ENCODE results near the gene AGRP. TPM values are rescaled to one million over a fixed set of nuclear protein-coding genes. Genes with fewer than 3 reads are reported as not detected.

The AGRP gene
- total RNA-seq, 2 experiments from 2014 or later: not detected

- ATAC-seq (ENCODE audit: poor library complexity): no peak
- Mint-ChIP-seq H3K27ac (no peak overlapping the region), H3K4me3 (no peak overlapping the region), H3K36me3 (ENCODE audit: low read depth) (peaks cover 16% of the 10 kb centered on the region), H3K27me3 (no peaks in the 10 kb centered on the region), H3K4me1 (ENCODE audit: low read depth) (peaks cover 60% of the 10 kb centered on the region), H3K9me3 (no peaks in the 10 kb centered on the region)
- Histone ChIP-seq H3K4me3 (ENCODE audit: low read length) (no peak overlapping the region), H3K9me3 (ENCODE audit: control insufficient read depth in 1 of 2, insufficient read depth in 1 of 2, low read length in 2 of 2) (no peaks in the 10 kb centered on the region), H3K36me3 (ENCODE audit: insufficient read depth, low read length) (peaks cover 7% of the 10 kb centered on the region), H3K4me1 (ENCODE audit: insufficient read depth, low read length) (peaks cover 33% of the 10 kb centered on the region), H3K27me3 (ENCODE audit: control insufficient read depth in 1 of 2, insufficient read depth in 2 of 2, low read length in 2 of 2) (no peaks in the 10 kb centered on the region), H3K27ac (ENCODE audit: low read depth in 1 of 2, low read length in 2 of 2) (no peak overlapping the region)
- intact Hi-C loops (cut with DNase I, micrococcal nuclease): loop anchor here in 1 of 2 experiments (10.0 kb wide), 1 partner anchor 190 kb away; no protein-coding TSS in a partner anchor
- no peak for DNase-seq
- ChIA-PET CTCF (interaction anchor here (1.0 kb wide), 1 partner anchor 9 kb away, joined by 3 read pairs; no protein-coding TSS in a partner anchor), POLR2A (no interaction called here)
- no peak for TF ChIP-seq CTCF (IDR thresholded peaks at IDR 0.05)
Measured at GRCh38 chr16:67474551-67475455, 8.5 kb downstream of the AGRP start.

GRCh38 chr16:67471758-67472384 lies 11.5 kb downstream of the AGRP start:
- H3K9me3 Mint-ChIP-seq: no peaks in the 10 kb centered on the region

More at GRCh38 chr16:67471758-67472384, 11.5 kb downstream of the AGRP start:
- ChIA-PET POLR2A (interaction anchor here (1.1 kb wide), 1 partner anchor 9 kb away, joined by 4 read pairs; the partner anchor contains the start of gene ATP6V0D1), CTCF (no interaction called here)
- H3K9me3 ChIP-seq (ENCODE audit: control insufficient read depth in 1 of 2, insufficient read depth in 1 of 2, low read length in 2 of 2): no peaks in the 10 kb centered on the region
- Mint-ChIP-seq H3K36me3 (ENCODE audit: low read depth) (peaks cover 16% of the 10 kb centered on the region), H3K27me3 (no peaks in the 10 kb centered on the region), H3K4me3 (no peak overlapping the region), H3K27ac (no peak overlapping the region), H3K4me1 (ENCODE audit: low read depth) (peaks cover 49% of the 10 kb centered on the region)
- H3K27ac ChIP-seq (ENCODE audit: low read depth in 1 of 2, low read length in 2 of 2): no peak overlapping the region
- H3K4me3 ChIP-seq (ENCODE audit: low read length): no peak overlapping the region
- peaks cover 7% of the 10 kb centered on the region for H3K36me3 ChIP-seq (ENCODE audit: insufficient read depth, low read length)
- intact Hi-C loops (cut with DNase I, micrococcal nuclease): loop anchor here in 1 of 2 experiments (10.0 kb wide), 1 partner anchor 187 kb away; no protein-coding TSS in a partner anchor
- H3K27me3 ChIP-seq (ENCODE audit: control insufficient read depth in 1 of 2, insufficient read depth in 2 of 2, low read length in 2 of 2): no peaks in the 10 kb centered on the region
- TF ChIP-seq CTCF (IDR thresholded peaks at IDR 0.05): no peak
- no peak for ATAC-seq (ENCODE audit: poor library complexity)
- peaks cover 21% of the 10 kb centered on the region for H3K4me1 ChIP-seq (ENCODE audit: insufficient read depth, low read length)
- no peak for DNase-seq

All from CD4-positive, alpha-beta T cell (primary cell).